ENCODE measurements around the gene RABL3. TPM values are rescaled to one million over a fixed set of nuclear protein-coding genes. Genes with fewer than 3 reads are reported as not detected.

Gene RABL3
- total and polyA plus RNA-seq, 2 of the 4 experiments (the other 2 are of a cell fraction): 5.3 to 17.0 TPM

GRCh38 chr3:120705884-120706582 lies 36.3 kb downstream of the RABL3 start:
- Histone ChIP-seq H3K9me1 (ENCODE audit: insufficient read depth, low read length) (no peaks in the 10 kb centered on the region), H3K36me3 (ENCODE audit: control insufficient read depth, insufficient read depth, low read length) (peaks cover 5% of the 10 kb centered on the region; the same call in 1 of the 2 replicates), H4K91ac (ENCODE audit: insufficient read depth, low read depth, low read length) (no peak overlapping the region), H2AK9ac (replicated peaks; ENCODE audit: low read depth, low read length, poor library complexity) (no peak overlapping the region), H3K4me3 (ENCODE audit: insufficient read depth, low read depth, low read length) (no peak overlapping the region), H3K14ac (replicated peaks; ENCODE audit: low read depth, low read length) (no peak overlapping the region), H3K4me1 (ENCODE audit: control insufficient read depth, insufficient read depth, low read length) (peaks cover 2% of the 10 kb centered on the region), H3K27me3 (ENCODE audit: control insufficient read depth, insufficient read depth, low read length) (no peaks in the 10 kb centered on the region), H4K20me1 (ENCODE audit: insufficient read depth, low read length) (no peaks in the 10 kb centered on the region), H4K5ac (ENCODE audit: low read depth, low read length) (no peak overlapping the region), H3K23ac (ENCODE audit: low read depth, low read length) (no peak overlapping the region), H2AFZ (replicated peaks; ENCODE audit: low read length, poor library complexity) (no peak overlapping the region), H3K27ac (ENCODE audit: insufficient read depth, low read length) (peak overlapping the region; percentile 26; the same call in 1 of the 2 replicates), H2BK120ac (ENCODE audit: low read depth, low read length) (no peak overlapping the region), H3K18ac (ENCODE audit: low read depth, low read length) (peak overlapping the region; percentile 16; the same call in 1 of the 2 replicates), H2BK5ac (ENCODE audit: low read depth, low read length, poor library complexity, severe bottlenecking) (peak overlapping the region; percentile 46), H3K4ac (ENCODE audit: low read depth, low read length) (no peak overlapping the region), H3K4me2 (ENCODE audit: low read depth, low read length) (no peak overlapping the region), H3K9ac (ENCODE audit: low read depth, low read length) (no peak overlapping the region), H2AK5ac (ENCODE audit: low read depth, low read length) (no peak overlapping the region), H2BK20ac (ENCODE audit: low read depth, low read length) (no peak overlapping the region), H4K8ac (ENCODE audit: low read depth in 2 of 2, low read length in 2 of 2) (no peak overlapping the region), H3K79me1 (ENCODE audit: low read depth in 1 of 2, low read length in 2 of 2) (peaks cover 0 to 6% of the 10 kb centered on the region in 2 experiments; a peak in 2 of 4 replicates), H3K9me3 (ENCODE audit: control insufficient read depth, insufficient read depth, low read length) (peaks cover 3% of the 10 kb centered on the region; the same call in 1 of the 2 replicates), H2BK15ac (ENCODE audit: low read depth, low read length) (no peak overlapping the region), H3K56ac (ENCODE audit: extremely low read depth, insufficient read depth, low read length) (no peak overlapping the region)
- POLR2A ChIA-PET (ENCODE audit: unreplicated experiment): no interaction called here
- intact Hi-C loops (cut with micrococcal nuclease) (no loop called here), in situ Hi-C loops (cut with MboI; ENCODE audit: low sequenced_read_pairs) (no loop called here), dilution Hi-C loops (cut with HindIII; ENCODE audit: low sequenced_read_pairs, unreplicated experiment) (no loop called here)
- CTCF ChIA-PET: no interaction called here
- ATAC-seq (ENCODE audit: low read depth) (no peak), DNase-seq (no peak)
- WGBS, 2 experiments (ENCODE audit: extremely low coverage in 2 of 2, insufficient read length in 1 of 2): no CpG with 5 or more reads among the region's 5 CpGs
- BruUV-seq (replicated peaks): no TSS peak
- no peak for TF ChIP-seq ELK1 (IDR thresholded peaks at IDR 0.05; ENCODE audit: borderline replicate concordance, low read depth, low read length)
- no peak for TF ChIP-seq BHLHE40 (IDR thresholded peaks at IDR 0.05; ENCODE audit: low read depth, low read length)
- no peak for TF ChIP-seq MXI1 (IDR thresholded peaks at IDR 0.05; ENCODE audit: borderline replicate concordance, low read depth, low read length)
- TF ChIP-seq, protein P1, sequence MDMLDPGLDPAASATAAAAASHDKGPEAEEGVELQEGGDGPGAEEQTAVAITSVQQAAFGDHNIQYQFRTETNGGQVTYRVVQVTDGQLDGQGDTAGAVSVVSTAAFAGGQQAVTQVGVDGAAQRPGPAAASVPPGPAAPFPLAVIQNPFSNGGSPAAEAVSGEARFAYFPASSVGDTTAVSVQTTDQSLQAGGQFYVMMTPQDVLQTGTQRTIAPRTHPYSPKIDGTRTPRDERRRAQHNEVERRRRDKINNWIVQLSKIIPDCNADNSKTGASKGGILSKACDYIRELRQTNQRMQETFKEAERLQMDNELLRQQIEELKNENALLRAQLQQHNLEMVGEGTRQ (IDR thresholded peaks at IDR 0.05; ENCODE audit: low read depth, low read length): no peak
- no peak for TF ChIP-seq CTCF (conservative IDR thresholded peaks at IDR 0.05; ENCODE audit: low read depth, low read length)
- no peak for TF ChIP-seq POLR2A (IDR thresholded peaks at IDR 0.05; ENCODE audit: low read depth, low read length)
- TF ChIP-seq FOS (IDR thresholded peaks at IDR 0.05; ENCODE audit: low read depth, low read length): no peak
- TF ChIP-seq SMC3 (IDR thresholded peaks at IDR 0.05; ENCODE audit: low read depth, low read length): no peak
- no peak for TF ChIP-seq CEBPB (IDR thresholded peaks at IDR 0.05; ENCODE audit: low read depth, low read length)
- TF ChIP-seq RFX5 (IDR thresholded peaks at IDR 0.05; ENCODE audit: low read depth, low read length): no peak
- no peak for TF ChIP-seq RAD21 (IDR thresholded peaks at IDR 0.05; ENCODE audit: low read length)
- TF ChIP-seq CHD1 (IDR thresholded peaks at IDR 0.05; ENCODE audit: low read depth, low read length): no peak
- TF ChIP-seq RCOR1 (IDR thresholded peaks at IDR 0.05; ENCODE audit: insufficient replicate concordance, low read length): no peak
- TF ChIP-seq NFE2L2 (IDR thresholded peaks at IDR 0.05; ENCODE audit: low read depth, low read length): no peak
- no peak for TF ChIP-seq MAZ (IDR thresholded peaks at IDR 0.05; ENCODE audit: borderline replicate concordance, low read depth, low read length)
- TF ChIP-seq MAFK (IDR thresholded peaks at IDR 0.05; ENCODE audit: low read depth, low read length): no peak
